ENCODE results near the gene A1BG.

DNA sequence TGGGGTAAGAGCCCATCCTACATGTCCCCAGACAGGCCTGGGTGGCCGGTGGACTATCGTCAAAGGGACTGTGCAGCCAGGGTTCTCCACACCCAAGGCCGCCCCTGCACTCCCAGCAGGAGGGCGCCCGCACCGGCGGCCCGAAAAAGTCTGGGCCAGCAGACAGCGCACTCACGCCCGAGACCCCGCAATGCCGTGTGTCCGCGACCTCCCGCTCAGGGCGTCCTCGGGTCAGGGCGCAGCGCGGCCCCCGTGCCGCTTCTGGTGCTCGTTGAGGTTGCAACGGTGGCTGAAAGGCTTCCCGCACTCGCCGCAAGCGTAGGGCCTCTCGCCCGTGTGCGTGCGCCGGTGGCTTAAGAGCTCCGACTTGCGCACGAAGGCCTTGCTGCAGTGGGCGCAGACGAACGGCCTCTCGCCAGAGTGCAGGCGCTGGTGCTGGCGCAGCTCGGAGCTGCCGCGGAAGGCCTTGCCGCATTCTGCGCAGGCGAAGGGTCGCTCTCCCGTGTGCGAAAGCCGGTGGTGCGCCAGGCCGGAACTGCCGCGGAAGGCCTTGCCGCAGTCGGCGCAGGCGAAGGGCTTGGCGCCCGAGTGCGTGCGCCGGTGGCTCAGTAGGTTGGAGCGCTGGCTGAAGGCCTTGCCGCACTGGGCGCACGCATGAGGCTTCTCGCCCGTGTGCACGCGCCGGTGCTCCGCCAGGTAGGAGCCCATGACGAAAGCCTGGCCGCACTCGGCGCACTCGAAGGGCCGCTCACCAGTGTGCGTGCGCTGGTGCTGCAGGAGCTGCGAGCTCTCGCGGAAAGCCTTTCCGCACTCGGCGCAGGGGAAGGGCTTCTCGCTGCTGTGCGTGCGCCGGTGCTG is 2.8 kb upstream of the A1BG start:
- no peak for TF ChIP-seq POLR2A (IDR thresholded peaks at IDR 0.05; ENCODE audit: low read length)
- no peak for TF ChIP-seq GATA1 (IDR thresholded peaks at IDR 0.05; ENCODE audit: low read depth, low read length)

All from erythroblast (primary cell).